Measurements from ENCODE around the gene CRHR2. TPM values are rescaled to one million over a fixed set of nuclear protein-coding genes. Genes with fewer than 3 reads are reported as not detected.

CRHR2 gene
- total RNA-seq, 1 experiment from 2014 or later = not detected

DNA sequence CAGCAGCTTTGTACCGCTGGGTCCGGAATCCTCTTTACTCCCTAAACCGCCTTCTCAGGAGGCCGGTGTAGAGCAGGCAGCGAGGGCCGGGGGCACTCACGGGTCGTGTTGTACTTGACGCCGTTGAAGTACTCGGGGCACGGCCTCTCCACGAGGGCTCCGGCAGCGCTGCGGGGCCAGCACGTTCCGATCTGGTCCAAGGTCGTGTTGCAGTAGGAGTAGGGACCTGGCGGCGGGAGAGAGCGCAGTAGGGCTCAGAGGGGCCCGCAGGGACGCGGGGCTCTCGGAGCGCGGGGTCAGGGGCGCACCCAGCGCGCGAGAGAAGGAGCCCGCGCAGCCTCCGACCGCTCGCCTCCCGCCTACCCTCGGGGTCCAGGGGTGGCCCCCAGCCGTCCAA lies 443 bp downstream of the CRHR2 start:
- DNase-seq (ENCODE audit: low read depth) = no peak

DNA sequence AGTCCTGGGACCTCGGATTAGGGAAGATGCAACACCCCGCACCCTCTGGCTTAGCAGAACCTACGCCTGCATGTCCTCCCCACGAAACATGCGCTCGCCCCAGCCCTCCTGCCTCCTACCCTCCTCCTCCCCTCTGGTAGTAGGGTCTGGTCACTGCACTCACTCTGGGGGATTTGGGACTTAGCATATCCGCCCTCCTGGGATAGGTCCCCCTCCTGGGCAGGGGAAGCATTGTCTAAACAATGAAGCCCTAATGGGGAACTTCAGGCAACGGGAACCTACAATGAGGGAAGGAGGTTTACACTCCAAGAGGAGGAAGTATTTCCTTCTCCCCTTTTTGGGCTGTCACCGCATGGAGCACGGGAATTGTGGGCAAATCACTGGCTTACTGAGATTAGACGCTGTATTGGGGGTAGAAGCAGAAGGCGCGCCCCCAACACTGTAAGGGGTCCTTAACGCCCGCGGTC lies 892 bp downstream of the CRHR2 start:
- DNase-seq (ENCODE audit: low read depth) = no peak

DNA sequence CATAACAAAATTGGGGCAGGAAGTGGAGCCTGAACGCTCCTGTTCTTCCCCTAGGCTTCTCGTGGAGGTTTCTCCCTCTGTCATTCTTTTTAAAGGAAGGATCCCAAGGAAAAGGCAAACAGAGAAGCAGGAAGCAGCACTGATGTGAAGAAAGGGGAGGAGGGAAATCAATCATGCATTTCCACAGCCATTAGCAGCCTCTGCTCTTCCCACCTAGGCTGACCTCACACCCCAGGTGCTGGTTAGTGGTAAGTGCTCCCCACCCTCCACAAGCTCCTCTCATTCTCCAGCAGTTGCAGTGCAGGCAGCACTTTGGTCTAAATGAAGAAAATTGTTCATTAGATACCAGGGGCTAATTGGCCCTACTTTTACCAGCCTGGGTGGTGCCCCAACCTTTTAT lies 2.6 kb downstream of the CRHR2 start:
- no peak for DNase-seq (ENCODE audit: low read depth)

DNA sequence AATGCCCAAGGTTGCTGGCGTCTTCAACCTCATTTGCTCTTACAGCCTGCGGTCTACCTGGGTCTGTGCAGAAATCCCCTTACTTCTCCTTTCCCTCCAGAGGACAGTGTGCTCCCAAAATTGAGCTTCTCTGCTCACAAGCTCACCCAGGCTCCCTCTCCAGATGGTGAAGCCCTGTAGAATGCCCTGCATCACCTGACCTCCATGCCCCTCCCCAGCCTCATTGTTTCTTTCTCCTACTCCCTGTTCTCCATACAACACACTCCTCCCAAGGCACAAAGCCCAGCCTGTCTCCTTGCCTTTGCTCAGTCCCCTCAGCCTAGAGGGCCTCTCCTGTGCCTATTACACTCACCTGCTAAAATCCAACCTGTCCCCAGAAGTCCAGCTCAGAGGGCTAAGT lies 3.5 kb downstream of the CRHR2 start:
- DNase-seq (ENCODE audit: low read depth) = no peak

DNA sequence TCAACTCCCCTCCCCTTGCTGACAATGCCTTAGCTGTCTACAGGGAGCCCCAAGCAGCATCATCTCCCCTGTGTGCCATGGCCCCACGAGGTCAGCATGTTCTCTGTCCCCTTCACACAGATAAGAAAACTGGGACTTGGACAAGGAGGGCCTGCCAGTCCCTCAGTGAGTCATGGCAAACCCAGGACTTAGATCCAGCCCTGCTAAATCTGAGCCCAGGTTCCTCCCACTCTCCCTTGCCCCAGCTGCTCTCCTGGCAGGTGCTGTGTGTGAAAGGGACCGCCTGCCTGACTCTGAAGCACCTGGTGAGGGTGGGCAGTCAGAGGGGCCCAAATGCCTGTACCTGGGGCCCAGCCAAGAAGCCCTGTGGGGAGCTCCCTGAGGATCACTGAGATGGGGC lies 7.4 kb downstream of the CRHR2 start:
- DNase-seq (ENCODE audit: low read depth) = no peak

DNA sequence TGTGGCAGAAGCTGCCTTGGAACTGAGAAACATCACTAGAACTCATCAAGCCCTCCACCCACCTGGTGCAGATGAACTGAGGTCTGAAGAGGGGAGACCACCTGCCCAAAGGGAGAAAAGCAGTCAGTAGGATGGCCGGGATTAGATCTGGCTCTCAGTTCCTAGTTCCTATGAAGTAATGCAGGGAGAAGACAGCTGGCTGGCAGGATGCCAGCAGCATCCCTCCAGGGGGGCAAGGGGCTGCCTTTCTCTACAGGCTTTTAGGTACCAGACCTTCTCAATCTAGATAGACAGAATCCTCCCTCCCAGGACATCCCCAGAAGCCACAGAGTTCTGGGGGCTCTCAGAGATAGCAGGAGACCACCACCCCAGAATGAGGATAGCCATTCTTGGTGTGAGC lies 7.8 kb downstream of the CRHR2 start:
- no peak for DNase-seq (ENCODE audit: low read depth)

DNA sequence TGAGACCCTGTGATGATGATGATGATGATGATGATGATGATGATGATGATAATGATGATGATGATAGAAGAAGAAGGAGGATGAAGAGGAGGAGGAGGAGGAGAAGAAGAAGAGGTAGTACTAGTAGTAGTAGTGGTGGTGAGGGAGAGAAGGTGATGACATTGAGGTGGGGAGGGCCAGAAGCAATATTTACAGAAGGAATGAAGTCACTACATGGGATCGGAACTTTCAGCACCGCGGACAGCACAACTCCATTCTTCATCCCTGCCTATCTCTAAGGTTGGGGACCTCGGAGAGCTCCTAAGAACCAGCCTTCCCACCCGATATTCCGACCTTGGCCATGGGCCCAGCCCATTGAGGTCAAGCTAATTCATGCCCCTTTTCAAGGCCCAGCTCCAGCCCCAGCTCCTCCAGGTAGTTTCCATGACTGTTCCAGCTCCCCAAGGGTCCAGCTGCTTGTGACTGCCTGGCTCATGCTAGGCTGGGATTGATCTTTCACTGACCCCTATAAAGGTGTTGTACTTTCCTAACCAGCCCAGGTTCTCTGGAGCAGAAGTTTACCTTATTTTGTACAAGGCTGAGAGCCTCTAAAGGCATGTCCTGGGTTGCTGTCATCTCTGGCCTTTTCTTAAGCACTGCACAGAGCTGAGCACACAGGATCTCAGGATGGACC lies 10.3 kb downstream of the CRHR2 start:
- DNase-seq (ENCODE audit: low read depth) = peak; percentile 79

DNA sequence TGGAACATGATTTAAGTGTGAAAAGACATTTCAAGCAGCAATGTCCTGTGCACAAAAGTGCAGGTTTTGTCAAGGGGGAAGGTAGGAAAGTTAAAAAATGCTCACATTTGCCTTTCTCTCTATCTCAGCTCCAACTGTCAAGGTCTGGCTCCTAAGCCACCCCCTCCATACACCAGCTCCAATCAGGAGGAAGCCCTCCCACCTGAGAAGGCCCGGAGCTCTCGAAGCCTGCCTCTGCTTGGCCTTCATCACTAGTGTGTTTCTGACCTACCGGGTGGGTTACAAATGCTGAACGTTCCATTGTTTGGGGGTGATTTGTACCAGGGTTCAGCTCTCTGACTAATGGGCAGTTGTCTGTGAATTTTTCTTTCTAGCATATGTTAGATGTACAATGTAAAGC lies 14.2 kb downstream of the CRHR2 start:
- no peak for DNase-seq (ENCODE audit: low read depth)

DNA sequence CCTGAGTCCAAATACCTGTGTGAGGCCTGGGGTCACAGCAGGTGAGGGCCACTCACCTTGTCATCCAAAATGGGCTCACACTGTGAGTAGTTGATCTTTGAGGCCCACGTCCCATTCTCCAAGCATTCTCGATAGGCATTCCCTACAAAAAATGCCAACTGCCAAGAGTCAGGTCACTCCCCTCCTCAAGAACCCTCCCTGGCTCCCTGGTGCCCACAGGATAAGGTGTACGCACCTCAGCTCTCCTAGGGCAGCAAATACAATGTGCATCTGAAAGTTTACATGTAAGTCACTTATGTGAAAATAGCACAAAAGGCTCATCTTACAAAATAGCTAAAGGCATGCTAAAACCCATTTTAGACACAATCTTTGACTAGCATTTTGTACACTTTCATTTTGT lies 15.1 kb downstream of the CRHR2 start:
- no peak for DNase-seq (ENCODE audit: low read depth)

DNA sequence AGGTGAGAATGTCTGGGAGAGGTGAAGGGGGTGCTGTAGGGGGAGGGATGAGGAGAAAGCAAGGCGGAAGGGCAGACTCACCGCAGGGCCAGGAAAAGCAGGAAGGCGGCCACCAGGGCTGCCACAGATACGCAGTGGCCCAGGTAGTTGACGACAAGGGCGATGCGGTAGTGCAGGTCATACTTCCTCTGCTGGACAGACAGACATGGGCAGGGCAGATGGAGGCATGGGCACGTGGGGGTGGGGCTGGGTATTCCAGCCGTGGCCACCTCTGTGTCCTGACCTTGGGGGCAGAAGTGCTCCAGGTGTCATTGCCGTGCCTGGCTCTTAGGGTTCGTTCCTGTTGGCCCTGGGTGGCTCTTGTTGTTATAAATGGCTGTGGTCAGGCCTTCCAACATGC lies 16.8 kb downstream of the CRHR2 start:
- no peak for DNase-seq (ENCODE audit: low read depth)

DNA sequence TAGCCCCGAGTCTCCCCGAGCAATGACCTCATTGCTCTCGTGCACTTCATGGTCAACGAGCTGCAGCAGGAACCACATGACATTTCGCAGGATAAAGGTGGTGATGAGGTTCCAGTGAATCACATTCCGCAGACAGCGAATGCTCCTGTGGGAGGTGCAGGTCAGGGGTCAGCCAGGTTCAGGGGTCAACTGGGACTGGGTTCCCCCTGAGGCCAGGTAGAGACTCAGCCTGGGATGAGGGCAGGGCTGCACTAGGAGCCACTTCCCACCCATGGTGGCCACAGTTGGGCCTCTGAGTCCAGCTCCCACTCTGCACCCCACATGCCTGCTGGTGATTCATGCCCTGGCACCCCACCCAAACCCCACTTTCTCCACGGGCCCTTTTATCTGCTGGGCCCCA lies 17.2 kb downstream of the CRHR2 start:
- no peak for DNase-seq (ENCODE audit: low read depth)

DNA sequence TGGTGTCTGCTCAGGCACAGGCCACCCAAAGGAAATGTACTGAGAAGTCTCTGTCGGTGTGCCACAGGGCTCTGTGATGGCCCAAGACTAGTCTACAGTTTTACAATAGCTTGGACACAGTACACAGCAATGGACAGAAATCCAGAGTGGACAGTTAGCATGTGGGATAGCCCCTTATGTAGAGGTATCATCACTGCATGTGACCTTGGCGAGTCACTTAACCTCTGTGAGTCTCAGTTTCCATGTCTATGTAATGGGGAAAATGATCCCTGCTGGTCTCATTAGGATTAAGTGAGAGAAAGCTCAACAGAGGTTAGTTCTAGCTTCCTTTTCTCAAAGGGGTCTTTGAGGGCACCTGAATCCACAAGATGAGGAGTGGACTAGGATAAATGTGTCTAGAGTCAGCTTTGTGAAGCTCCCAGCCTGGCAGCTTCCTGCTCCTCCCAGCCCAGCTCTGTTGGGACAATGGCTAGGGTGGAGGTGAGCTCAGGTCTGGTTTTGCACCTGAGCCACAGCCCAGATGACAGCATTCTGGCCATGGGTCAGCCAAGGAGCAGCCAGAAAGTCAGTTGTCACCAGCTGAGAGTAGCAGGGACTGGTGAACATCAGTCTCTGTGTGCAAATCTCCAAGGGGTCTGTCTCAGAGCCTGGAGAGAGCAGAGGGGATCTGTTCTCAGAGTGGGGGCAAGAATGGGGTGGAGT lies 17.9 kb downstream of the CRHR2 start:
- DNase-seq (ENCODE audit: low read depth) = no peak

DNA sequence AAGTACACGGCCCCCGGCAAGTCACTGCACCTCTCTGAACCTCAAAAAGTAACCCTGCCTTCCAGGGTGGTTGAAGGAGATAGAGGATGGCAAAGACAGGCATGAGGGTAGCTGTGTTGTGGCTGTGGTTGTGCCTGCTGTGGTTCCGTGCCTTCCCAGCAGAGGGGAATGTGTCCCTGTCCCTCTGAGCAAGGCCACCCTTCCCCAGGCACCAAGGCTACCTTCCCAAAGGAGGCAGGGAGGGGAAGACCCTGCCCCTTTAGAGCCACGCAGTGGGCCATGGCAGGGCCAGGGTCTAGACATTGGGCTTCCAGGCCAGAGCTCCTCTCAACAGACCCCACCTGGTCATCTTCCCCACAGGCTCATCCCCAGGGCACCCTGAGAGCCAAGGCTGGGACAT lies 18.8 kb downstream of the CRHR2 start:
- no peak for DNase-seq (ENCODE audit: low read depth)

DNA sequence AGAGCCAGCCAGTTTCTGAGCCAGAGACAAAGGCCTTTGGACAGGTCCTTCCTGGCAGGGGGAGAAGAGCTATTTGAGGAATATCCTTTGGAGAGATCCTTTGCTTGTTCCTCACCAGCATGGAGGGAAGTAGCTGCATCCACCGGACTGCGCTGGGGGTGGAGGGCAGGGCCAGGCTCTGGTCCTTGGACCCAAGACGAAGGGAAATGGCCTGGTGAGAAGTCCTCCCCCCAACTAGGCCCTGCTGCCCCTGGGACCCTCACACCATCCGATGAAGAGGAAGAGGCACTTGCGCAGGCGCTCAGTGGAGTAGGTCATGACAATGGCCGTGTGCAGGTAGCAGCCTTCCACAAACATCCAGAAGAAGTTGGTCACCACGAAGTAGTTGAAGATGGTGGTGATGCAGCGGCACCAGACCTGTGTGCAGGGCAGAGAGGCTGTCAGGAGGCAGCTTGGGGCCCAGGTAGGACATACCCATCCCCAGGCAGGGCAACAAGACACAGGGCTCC lies 19.8 kb downstream of the CRHR2 start:
- DNase-seq (ENCODE audit: low read depth) = no peak

DNA sequence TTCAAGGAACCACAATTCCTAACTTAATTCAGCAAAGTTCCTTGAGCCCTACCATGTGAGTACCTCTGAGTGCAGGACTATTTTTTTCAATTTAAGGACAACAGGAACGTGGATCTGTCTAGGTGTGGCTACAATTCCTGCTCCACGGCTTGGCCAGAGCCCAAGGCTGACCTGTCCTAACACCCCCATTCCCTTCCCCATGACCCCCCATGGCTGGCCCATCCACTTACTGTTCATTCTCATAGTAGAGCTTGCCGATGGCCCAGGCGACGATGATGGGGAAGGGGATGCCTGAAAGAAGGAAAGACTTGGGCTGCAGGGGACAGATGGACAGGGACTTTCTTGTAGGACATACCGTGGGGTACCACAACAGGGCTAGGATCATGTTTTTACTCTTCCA lies 20.3 kb downstream of the CRHR2 start:
- DNase-seq (ENCODE audit: low read depth) = no peak

DNA sequence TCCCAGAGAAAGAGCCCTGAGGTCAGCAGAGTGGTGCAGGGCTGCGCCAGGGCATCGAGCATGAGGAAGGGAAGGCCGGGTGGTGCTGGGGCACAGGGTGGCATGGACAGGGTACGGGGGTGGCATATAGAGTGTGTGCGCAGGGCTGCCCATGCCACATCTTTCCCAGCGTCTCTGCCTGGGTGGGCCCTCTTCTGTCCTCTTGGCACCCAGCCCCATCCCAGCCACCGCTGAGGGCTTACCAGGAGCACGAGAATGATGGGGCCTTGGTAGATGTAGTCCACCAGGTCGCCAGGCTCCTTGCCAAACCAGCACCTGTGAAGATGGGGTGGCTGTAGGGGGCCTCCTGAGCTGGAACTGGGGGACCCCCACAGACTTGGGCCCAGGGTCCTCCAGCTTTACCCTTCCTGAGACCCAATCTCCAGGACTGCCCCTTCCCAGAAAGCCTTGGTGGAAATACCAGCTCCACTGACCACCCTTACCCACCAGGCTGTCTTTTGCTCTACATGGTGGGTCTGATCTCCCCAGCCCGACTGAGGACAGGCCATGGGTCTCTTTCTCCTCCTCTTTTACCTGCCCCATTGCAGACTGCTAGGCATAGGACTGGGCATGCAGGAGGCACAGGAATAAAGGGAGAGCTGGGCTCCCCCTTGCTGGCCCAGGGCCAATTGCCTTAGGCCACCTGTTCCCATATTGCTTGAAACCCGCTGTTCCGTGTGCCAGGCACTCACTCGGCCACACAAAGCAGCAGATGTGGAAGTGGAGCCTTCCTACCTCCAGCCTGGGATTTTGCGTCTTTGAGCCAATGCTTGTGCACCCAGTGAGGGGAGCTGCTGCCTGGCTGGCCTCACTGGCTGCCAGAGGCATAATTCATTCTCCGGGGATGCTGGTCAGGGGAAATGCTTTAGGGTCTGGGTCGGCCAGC lies 21.7 kb downstream of the CRHR2 start:
- DNase-seq (ENCODE audit: low read depth) = peak; percentile 11

DNA sequence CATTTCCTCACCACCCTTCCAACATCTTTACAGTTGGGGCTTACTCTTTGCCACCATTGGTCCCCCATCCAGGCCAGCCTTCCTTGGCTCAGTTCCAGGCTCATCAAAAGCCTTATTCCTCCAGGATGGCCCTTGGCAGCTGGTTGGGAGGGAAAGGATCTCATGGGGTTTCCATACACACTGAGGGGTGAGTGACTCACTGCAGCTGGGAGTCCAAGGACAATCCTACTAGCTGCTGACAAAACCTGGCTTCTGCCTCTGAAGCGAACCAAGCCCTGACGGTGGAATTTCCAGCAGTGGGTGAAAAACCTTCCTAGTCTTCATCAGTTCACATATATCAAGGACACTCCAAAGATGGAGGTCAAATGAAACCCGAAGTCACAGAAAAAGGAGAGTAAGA lies 22.9 kb downstream of the CRHR2 start:
- DNase-seq (ENCODE audit: low read depth) = peak; percentile 58

DNA sequence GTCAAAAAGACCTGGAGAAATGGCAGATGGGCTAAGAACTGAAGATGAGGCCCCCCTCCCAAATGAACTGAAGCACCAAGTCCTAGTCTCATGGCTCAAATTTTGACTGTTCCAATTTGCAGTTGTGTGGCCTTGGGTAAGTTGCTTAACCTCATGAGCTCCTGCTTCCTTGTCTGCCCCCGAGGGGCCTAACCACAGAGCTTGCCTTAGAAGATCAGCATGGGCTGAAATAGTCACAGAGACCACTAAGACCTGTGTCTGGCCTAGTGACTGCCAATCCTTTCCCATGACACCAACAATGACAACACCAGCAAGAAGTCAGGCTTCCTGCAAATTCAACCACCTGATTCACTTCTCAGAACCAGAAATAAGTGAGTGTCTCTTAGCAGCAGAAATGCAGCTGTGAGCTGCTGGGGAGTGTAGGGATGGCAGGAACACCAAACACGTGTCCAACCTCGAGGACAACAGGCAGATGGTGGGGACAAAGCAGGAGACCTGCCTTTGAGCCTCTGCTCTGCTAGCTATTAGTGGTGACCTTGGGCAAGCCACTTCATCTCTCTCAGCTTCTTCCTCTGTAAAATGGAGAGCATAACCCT lies 23.7 kb downstream of the CRHR2 start:
- no peak for DNase-seq (ENCODE audit: low read depth)

DNA sequence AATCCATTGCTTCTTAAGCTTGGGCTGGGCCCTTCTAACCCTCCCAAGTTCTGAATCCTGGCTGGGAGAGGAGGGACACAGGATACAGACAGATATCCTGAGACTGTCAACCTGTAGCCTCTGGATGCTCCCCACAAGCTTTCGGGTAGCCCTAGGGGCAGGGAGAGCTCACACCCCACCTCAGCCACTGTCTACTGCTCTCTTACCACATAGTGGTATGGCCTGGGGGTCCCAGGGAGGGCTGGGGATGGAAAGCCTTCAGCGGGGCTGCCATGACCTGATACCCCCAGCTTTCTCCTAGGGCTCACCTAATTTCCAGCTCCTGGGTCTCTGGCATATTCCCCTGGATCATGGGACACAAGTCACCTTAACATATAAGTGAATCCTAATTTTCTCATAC lies 25.1 kb downstream of the CRHR2 start:
- DNase-seq (ENCODE audit: low read depth) = no peak

DNA sequence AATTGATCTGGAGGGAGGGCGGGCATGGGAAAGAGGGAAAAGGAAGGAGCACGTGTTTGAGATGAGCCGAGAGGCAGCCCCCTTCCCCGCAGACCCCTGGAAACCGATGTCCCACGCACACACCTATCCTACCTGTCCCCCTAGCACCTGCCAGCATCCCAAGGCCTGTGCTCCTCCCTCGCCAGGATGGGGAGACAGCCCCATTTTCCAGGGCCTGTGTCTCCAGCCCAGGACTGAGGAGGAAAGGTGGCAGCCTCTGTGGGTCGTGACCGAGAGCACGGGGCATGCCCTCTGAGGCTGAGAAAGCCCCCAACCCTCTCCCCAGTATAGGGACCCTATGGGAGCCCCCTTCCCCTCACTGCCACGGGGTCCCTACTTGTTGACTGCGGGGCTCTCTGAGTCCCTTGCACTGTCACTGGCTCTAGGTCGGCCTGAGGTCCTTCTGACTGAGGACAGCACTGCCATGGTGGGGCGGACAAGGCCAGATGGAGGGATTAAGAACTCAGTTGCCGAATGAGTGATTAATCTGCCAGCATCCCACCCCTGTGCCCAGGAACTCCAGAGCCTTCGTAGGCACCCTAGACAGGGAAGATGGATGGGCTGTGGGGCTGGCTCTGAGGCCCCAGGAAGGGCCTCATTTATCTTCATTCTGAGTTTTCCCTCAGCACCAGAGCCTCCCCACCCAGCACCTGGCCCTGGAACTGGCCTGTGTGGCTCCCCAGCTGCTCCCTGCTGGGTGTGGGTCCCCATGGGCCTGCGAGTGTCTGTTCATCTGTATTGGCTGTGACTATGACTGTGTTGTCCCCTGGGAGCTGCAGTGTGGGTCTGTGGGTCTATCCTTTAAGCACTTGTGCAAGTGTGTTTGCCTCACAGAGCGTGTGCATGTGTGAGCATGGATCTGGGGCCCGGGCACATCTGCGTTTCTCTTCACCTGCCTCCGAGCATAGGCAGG lies 26.0 kb downstream of the CRHR2 start:
- DNase-seq (ENCODE audit: low read depth) = no peak
